OCI-LY1 (cell line): ENCODE results near the gene CDH4.

Experiments used
- H2AFZ ChIP-seq: fragments of 200-600 bp; sonication (generic), shearing (Covaris generic); 2 replicates; pipeline ENCODE4 v1.6.0; 2014; ENCODE audit warnings: antibody characterized with exemption, mild to moderate bottlenecking, low read length
- H3F3A ChIP-seq: fragments of 200-600 bp; sonication (generic), shearing (Covaris generic); 2 replicates; pipeline ENCODE4 v1.6.0; 2014; ENCODE audit warnings: mild to moderate bottlenecking, antibody characterized with exemption, low read length, moderate library complexity; ENCODE audit not compliant: insufficient read depth
- H3K27ac ChIP-seq: fragments of 200-600 bp; sonication (generic); 2 replicates; pipeline ENCODE4 v1.5.1; 2014; ENCODE audit warnings: low read length, mixed run types, mild to moderate bottlenecking, low read depth; ENCODE audit not compliant: poor library complexity, severe bottlenecking
- H3K27me3 ChIP-seq: fragments of 200-600 bp; sonication (generic); 2 replicates; pipeline ENCODE4 v1.6.0; 2014; ENCODE audit warnings: antibody characterized with exemption, mild to moderate bottlenecking, low read length, moderate library complexity; ENCODE audit not compliant: insufficient read depth
- H3K36me3 ChIP-seq: fragments of 200-600 bp; sonication (generic); 2 replicates; pipeline ENCODE4 v1.6.1; 2014; ENCODE audit warnings: mild to moderate bottlenecking, antibody characterized with exemption, low read length, moderate library complexity, mixed read lengths; ENCODE audit not compliant: insufficient read depth
- H3K4me1 ChIP-seq: fragments of 200-600 bp; sonication (generic); 2 replicates; pipeline ENCODE4 v1.5.1; 2014; ENCODE audit warnings: mild to moderate bottlenecking, low read length, moderate library complexity; ENCODE audit not compliant: insufficient read depth, severe bottlenecking
- H3K4me2 ChIP-seq: fragments of 200-600 bp; sonication (generic), shearing (Covaris generic); 2 replicates; pipeline ENCODE4 v1.6.1; 2014; ENCODE audit warnings: low read length
- H3K4me3 ChIP-seq: fragments of 200-600 bp; sonication (generic); 2 replicates; pipeline ENCODE4 v1.5.1; 2014; ENCODE audit warnings: low read length, low read depth, mild to moderate bottlenecking, mixed read lengths; ENCODE audit not compliant: poor library complexity, severe bottlenecking
- H3K79me2 ChIP-seq: fragments of 200-600 bp; shearing (Covaris generic); 2 replicates; pipeline ENCODE4 v1.6.1; 2016; ENCODE audit warnings: mixed run types, low read length, mixed read lengths; ENCODE audit not compliant: insufficient read depth
- H3K9ac ChIP-seq: fragments of 200-600 bp; sonication (generic), shearing (Covaris generic); 2 replicates; pipeline ENCODE4 v1.6.1; 2014; ENCODE audit warnings: mild to moderate bottlenecking, low read length, mixed read lengths
- H3K9me2 ChIP-seq: fragments of 200-600 bp; sonication (generic), shearing (Covaris generic); 2 replicates; pipeline ENCODE4 v1.6.1; 2014; ENCODE audit warnings: low read depth, mild to moderate bottlenecking, low read length, mixed read lengths
- H3K9me3 ChIP-seq: fragments of 200-600 bp; shearing (Covaris generic); 2 replicates; pipeline ENCODE4 v1.6.1; 2014; ENCODE audit warnings: low read length, mixed read lengths
- H4K20me1 ChIP-seq: fragments of 200-600 bp; sonication (generic), shearing (Covaris generic); 2 replicates; pipeline ENCODE4 v1.6.0; 2016; ENCODE audit warnings: mild to moderate bottlenecking, low read length; ENCODE audit not compliant: insufficient read depth
- CTCF ChIP-seq: fragments of 200-600 bp; sonication (generic), shearing (Covaris generic); IDR thresholded peaks from 2 replicates; pipeline ENCODE4 v1.5.1; 2017; ENCODE audit warnings: mild to moderate bottlenecking, antibody characterized with exemption, low read length, moderate library complexity, mixed read lengths
- EZH2 ChIP-seq: fragments of 200-600 bp; sonication (generic), shearing (Covaris generic); IDR thresholded peaks from 2 replicates; pipeline ENCODE4 v1.8.0; 2017; ENCODE audit warnings: borderline replicate concordance, mixed run types, mild to moderate bottlenecking, antibody characterized with exemption, low read length, moderate library complexity, mixed read lengths

CDH4 gene

DNA sequence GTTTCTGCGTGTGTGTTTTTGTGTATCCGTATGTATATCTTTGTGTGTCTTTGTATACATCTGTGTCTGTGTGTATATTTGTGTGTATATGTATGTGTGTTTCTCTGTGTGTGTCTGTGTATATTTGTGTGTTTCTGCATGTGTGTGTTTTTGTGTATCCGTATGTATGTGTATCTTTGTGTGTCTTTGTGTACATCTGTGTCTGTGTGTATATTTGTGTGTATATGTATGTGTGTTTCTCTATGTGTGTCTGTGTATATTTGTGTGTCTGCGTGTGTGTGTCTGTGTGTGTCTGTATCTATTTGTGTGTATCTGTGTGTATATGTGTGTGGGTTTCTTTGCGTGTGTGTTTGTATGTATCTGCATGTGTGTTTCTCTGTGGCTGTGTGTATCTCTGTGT is 192.6 kb downstream of the CDH4 start:
- no peaks in the 10 kb centered on the region for H3K4me1 ChIP-seq
- no peak overlapping the region for H3K4me3 ChIP-seq
- H4K20me1 ChIP-seq = no peaks in the 10 kb centered on the region
- TF ChIP-seq EZH2 (no peak), CTCF (no peak)
- H3K9me2 ChIP-seq = no peaks in the 10 kb centered on the region
- H3K27ac ChIP-seq = no peak overlapping the region
- H3K27me3 ChIP-seq = no peaks in the 10 kb centered on the region
- H3K9me3 ChIP-seq = no peaks in the 10 kb centered on the region
- no peak overlapping the region for H3K4me2 ChIP-seq
- H3F3A ChIP-seq = no peaks in the 10 kb centered on the region
- H2AFZ ChIP-seq = no peak overlapping the region
- H3K79me2 ChIP-seq = no peaks in the 10 kb centered on the region
- no peak overlapping the region for H3K9ac ChIP-seq
- no peaks in the 10 kb centered on the region for H3K36me3 ChIP-seq

GRCh38 chr20:61445138-61445537 is 193.1 kb downstream of the CDH4 start:
- no peak overlapping the region for H3K4me3 ChIP-seq
- H3K9me2 ChIP-seq = no peaks in the 10 kb centered on the region
- no peaks in the 10 kb centered on the region for H3K9me3 ChIP-seq
- H4K20me1 ChIP-seq = no peaks in the 10 kb centered on the region
- no peak overlapping the region for H2AFZ ChIP-seq
- H3F3A ChIP-seq = no peaks in the 10 kb centered on the region
- H3K9ac ChIP-seq = no peak overlapping the region
- H3K4me2 ChIP-seq = no peak overlapping the region
- no peaks in the 10 kb centered on the region for H3K36me3 ChIP-seq
- no peak overlapping the region for H3K27ac ChIP-seq
- H3K79me2 ChIP-seq = no peaks in the 10 kb centered on the region
- no peaks in the 10 kb centered on the region for H3K27me3 ChIP-seq
- TF ChIP-seq CTCF = no peak
- no peak for TF ChIP-seq EZH2
- no peaks in the 10 kb centered on the region for H3K4me1 ChIP-seq

DNA sequence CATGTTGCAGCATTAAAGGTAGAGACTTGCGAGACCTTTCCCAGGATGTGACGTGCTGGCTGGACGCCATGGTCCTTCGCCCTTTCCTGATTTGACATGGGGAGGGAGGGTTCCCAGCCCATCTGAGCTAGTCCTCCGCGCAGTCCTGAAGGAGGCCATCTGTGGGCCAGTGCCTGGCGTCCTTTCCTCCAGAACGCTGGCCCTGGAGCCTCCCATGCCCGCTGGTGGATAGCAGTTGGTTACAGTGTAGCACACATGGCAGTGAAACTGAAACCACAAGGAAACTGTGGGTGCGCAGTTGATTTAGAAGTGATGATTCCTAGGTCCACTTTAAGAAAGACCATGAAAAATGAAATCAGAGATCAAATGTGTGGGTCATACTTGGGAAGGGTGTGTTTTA is 193.7 kb downstream of the CDH4 start:
- Histone ChIP-seq H3K79me2 (no peaks in the 10 kb centered on the region), H2AFZ (no peak overlapping the region), H3K4me2 (no peak overlapping the region), H4K20me1 (no peaks in the 10 kb centered on the region), H3K4me3 (no peak overlapping the region), H3K36me3 (no peaks in the 10 kb centered on the region), H3F3A (no peaks in the 10 kb centered on the region), H3K9me2 (no peaks in the 10 kb centered on the region), H3K27me3 (no peaks in the 10 kb centered on the region), H3K27ac (no peak overlapping the region), H3K9ac (no peak overlapping the region), H3K4me1 (no peaks in the 10 kb centered on the region), H3K9me3 (no peaks in the 10 kb centered on the region)
- no peak for TF ChIP-seq CTCF
- TF ChIP-seq EZH2 = no peak
